ENCODE results near the gene CHD9.
"Not testable (repeated sequence)": the region's sequence is repeated elsewhere in the genome, so short reads cannot be mapped to it uniquely, and the experiment has no call there.

The CHD9 gene

DNA sequence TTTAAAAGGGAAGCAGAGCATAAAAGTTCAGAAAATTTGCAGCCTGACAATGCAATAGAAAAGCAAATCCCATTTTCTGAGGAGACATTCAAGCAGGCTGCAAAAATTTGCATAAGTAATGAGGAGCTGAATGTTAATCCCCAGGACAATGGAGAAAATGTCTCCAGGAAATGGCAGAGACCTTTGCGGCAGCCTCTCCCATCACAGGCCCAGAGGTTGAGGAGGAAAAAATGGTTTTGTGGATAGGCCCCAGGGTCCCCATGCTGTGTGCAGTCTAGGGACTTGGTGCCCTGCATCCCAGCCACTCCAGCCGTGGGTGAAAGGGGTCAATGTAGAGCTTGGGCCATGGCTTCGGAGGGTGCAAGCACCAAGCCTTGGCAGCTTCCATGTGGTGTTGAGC is 19.5 kb downstream of the CHD9 start:
- DNase-seq (ENCODE audit: low read depth) = not testable (repeated sequence)

DNA sequence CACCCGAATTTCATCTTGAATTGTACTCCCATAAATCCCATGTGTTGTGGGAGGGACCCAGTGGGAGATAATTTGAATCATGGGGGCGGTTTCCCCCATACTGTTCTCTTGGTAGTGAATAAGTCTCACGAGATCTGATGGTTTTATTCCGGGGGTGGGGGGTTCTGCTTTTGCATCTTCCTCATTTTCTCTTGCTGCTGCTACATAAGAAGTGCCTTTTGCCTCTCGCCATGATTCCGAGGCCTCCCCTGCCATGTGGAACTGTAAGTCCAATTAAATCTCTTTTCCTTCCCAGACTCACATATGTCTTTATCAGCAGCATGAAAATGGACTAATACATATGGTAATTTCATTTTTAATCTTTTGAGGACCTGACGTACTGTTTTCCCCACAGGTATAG is 20.7 kb downstream of the CHD9 start:
- DNase-seq (ENCODE audit: low read depth) = not testable (repeated sequence)

DNA sequence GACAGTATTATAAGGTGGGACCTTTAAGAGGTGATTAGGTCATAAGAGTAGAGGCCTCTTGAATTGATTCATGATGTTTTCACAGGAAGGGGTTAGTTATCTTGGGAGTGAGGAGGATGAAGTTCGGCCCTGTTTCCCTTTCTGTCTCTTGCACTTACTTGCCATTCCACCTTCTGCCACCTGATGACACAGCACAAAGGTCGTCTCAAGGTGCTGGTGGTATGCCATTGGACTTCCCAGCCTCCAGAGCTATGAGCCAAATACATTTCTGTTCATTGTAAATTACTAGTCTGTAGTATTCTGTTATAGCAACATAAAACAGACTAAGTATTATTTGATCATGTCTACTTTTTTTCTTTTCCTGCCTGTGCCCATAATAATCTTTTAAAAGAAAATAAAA is 23.5 kb downstream of the CHD9 start:
- DNase-seq (ENCODE audit: low read depth) = no peak

DNA sequence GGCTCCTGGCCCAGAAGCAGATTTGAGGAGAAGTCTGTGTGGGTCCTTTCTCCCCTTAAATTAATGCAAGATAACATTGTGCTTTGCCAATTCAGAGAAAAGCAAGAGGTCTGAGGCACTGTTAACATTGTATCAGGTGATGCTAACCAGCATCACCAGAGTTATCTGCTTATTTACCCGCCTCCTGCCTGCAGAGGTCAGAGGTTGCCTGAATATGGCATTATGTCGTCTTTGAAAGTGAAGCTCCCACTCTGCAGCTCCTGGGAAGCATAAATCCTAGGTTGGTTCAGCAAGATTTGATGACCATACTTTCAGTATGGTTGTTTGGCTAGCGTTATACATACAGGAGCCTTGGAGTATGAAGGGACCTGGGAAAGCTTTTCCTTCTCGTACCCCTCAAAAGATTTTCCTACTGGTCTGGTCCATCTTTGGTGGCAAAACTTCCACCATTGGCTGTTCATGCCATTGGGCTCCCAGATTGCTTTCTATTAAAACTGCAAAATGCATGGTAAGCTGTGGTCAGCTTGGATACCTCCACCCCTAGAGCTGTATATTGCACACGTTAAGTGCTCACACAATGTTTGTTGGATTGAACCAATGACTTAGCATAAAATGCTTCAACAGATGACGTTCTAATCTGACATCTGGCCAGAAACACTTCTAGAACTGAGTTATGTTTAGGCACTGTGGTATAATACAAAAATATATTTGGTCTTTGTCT is 24.1 kb downstream of the CHD9 start:
- DNase-seq (ENCODE audit: low read depth) = no peak

DNA sequence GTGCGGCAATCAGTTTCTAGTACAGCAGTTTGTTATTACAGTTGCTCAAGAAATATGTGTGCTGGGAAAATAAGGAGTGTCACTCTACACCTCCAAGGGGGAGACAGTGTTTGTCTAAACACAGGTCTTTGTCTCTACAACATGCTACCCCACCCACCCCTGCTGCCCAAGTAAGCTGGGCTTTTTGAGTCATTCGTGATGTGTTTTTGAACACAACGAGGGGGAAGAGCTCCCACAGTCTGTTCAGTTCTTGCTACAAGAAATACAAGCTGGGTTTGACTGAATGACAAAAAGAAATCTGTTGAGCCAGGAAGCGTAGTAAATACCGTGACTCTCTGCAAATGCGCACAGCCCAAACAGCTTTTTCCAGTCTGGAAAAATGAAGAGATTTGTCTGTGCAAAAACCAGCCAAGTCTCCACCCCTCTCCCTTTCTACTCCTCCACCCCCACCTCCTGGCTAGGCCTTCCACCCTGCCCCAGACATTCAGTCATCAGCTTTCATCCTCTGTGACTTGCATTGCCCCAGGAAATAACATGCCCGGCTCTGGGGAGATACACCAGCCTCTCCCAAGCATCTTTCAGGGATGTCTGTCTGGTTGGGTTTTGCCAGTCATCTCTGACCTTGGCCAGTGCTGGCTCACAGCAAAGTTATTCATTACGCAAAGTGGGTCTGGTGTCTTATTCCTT is 25.7 kb downstream of the CHD9 start:
- DNase-seq (ENCODE audit: low read depth) = no peak

DNA sequence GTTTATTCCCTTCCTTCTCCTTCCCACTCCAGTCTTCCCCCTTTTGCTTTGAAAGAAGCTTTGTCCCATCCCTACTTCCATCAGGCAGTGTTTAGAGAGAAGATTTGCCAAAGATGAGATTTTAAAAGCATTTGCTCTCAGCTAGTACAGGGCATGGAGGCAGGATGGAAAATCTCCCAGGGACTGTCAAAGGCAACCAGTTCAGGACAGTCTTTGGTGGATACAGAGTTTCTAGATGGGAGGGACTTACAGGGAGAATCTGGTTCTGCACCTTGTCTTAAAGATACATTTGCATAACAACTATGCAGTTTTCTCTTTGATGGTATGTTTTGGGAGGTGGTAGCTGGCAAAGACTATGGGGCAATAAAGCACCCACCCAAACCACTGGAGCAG is 26.2 kb downstream of the CHD9 start:
- no peak for DNase-seq (ENCODE audit: low read depth)

DNA sequence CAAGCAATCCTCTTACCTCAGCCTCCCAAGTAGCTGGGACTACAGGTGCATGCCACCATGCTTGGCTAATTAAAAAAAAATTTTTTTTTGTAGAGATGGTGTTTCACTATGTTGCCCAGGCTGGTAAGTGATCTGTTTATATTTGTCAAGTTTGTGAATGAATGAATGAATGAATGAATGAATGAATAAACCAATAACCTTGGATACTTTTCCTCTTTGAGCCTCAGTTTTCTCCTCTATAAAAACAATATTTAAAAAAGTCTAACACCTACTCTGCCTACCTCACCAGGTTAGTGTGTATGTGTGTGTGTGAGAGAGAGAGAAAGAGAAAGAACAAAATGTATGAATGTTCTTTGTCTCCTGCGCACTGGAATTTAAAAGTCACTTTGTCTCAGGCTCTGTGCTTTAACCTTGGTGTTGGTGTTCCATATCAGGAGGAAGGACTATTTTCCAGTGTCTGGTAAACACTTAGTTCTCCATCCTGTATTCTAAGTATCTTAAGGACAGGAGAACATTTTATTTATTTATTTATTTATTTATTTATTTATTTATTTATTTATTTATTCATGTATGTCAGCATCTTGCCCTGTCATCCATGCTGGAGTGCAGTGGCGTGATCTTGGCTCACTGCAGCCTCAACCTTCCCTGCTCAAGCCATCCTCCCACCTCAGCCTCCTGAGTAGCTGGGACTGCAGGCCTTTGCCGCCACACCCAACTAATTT is 27.1 kb downstream of the CHD9 start:
- DNase-seq (ENCODE audit: low read depth) = no peak

DNA sequence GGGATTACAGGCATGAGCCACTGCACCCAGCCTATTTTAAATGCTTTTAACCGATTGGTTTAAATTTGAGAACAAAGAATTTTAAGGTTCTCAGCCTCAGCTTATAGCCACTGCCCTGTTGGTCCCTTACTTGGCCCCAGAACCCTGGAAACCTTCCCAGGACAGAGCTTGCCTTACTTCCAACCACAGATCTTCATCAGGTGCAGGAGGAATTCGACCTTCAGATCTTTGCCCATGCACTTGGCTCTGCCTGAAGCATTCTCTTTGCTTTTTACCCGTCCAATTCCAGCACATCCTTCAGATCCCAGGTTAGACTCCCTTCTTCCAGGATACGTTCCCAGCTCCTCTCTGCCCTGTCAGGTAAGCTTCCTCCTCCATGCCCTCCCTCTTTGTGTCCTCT is 27.7 kb downstream of the CHD9 start:
- DNase-seq (ENCODE audit: low read depth) = no peak

DNA sequence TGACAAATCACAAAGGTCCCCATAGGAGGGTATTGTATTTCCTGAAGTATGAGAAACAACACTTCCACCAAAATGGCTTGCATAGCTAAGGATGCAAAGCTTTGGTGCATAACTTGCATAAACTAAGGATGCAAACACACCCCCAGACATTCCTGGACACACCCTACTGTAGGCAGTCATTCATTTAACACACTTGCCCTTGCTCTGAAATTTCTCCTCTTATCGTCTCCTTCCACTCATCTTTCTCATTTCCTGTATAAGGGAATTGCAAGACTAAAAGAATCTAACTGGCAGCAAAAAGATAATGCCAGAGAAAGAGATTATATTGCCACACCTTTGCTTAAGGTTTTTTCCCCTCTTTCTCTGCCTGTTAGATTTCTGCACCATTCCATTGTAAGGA is 28.3 kb downstream of the CHD9 start:
- no peak for DNase-seq (ENCODE audit: low read depth)

DNA sequence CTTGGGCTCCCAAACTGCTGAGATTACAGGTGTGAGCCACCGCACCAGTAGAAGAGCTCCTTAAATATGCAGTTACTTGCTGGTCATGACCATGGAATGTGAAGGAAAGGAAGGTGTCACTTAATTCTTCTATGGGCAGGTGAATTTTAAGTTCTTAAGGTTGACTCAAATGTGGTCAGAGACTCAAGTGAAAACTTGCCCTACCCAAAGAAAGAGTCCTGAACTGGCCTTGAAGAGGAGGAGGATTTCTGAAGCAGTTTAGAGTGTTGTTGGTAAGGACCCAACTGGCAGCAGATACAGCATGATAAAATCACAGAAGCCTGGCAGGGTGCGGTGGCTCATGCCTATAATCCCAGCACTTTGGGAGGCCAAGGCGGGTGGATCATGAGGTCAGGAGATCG is 29.4 kb downstream of the CHD9 start:
- no peak for DNase-seq (ENCODE audit: low read depth)

DNA sequence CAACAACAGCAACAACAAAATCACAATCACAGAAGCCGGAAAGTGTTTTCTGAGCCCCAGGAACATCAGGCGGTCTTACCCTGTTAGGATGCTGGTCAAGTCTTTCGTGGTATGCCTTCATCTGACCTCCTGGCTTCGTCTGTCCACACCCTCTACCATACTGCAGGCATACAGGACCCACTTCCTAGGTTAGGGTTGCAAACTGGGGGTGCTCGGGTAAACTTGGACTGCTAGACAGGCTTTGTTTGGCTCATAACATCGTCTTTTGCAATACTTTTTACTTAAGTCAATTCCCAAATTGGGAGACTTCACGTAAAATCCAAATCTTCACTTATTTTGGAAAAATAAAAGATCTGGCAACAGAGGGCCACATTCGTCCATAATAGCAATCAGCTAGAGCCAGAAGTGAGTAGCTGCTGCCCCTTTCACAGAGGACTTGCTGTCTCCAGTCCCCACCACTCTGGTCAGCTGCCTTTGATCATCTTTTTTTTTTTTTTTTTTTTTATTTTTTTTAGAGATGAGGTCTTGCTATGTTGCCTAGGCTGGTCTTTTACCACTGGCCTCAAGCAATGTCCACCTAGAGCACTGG is 30.0 kb downstream of the CHD9 start:
- no peak for DNase-seq (ENCODE audit: low read depth)

DNA sequence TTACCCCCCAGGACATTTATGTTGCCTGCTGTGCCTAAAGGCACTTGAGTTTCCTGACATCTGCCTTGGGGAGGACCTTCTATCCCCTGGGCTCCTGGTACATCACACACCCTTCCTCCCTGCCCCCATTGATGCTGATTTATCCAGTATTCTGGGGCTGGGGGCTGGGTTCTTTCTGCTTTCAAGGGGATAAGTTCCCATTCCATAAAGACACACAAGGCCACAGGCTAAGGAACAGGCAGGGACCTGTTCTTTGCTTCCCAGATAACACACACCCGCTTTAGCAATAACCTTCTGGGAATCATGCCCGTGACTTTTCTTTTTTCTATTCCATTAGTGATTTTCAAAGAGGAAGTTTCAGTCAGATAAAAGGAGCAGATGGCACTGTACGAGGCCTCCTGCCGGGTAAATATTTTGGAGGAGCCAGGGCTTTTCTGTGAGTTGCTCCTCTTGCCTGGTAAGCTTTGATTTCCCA is 30.6 kb downstream of the CHD9 start:
- no peak for DNase-seq (ENCODE audit: low read depth)

DNA sequence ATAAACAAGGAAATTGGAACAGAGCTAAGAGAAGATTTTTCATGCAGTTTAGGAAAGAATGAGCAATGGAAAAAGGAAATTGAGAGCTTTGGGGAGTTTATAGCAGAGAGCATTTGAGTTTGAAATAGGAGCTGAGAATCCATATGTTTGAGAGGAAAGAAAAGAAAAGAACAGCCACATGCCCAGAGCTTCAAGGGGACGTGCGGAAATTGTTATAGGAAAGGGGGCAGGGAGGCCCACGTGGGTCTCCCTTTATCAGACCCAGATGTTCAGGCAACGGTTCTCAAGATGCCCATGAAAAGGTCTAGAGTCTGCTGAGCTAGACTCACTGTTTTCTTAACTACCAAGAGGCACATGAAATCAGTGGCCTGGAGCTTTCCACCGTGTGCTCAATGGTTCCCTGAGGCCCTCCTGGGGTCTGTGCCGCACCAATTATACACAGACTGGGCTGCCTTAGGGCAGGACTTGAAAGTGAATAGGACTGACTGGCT is 31.2 kb downstream of the CHD9 start:
- no peak for DNase-seq (ENCODE audit: low read depth)

DNA sequence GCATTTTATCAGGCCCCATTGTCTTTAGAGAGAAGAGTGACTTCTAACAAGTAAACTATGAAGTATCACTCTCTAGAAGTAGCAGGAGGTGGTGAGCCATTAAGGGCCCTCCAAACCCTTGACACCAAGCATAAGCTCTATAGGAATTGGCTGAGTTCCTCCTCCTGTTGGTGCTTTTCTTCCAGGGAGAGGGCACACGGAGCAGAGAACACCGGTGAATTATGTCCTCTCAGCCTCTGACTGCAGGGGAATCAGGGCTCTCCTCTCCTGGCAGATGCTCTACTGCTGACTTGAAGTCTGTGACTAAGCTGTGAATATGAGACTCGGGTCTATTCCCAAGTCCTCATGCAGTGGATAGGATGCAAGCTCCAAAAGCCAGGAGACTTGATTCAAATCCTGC is 32.3 kb downstream of the CHD9 start:
- no peak for DNase-seq (ENCODE audit: low read depth)

DNA sequence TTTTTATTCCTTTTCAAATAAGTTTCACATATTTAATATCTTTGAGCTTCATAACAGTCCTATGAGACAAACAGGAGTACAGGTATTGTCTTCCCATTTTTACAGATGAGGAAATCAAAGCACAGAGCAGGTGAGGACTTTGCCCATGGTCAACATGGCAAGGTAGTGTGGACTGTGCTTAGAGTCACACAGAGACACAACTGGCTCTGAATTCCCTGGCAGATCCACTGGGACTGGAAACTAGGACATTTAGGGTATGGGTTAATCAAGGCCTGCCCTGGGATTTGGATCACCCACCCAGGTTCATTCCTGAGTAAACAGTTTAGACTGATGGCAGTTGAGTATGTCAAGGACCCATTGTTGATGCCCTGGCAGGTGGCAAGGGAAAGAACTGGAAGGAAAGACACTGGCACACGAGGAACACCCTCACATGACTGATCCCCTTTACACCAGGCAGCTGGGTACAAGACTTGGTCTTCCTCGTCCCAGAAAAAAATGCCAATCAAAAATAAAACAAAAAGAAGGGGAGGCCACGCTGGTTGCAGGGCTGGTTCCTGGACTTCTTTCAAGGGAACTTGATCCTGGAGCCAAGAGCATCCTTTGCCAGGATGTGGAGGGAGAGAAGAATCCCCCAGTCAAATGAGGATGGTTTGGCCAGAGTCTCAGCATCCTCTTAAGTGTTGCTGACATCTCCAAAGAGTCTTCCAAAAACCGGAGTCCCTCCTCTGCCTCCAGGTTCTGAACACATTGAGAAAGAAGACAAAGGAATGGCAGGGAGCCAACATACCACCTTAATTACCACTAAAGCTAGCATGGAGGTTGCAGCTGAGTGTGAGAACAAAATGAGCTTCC is 34.9 kb downstream of the CHD9 start:
- no peak for DNase-seq (ENCODE audit: low read depth)

DNA sequence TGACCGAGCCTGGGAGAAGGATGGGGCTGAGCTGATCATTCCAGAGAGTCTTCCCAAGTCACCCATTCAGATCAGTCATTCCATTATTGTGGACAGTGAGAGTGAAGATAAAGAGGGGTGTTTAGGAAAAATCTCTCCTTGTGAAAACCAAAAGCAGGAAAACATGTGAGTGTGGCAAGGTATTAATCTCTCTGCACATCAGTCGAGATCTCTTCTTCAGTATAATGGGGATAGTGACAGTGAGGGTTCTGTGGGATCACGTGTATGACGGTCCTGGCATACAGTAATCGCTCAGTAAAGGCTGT is 35.4 kb downstream of the CHD9 start:
- no peak for DNase-seq (ENCODE audit: low read depth)

DNA sequence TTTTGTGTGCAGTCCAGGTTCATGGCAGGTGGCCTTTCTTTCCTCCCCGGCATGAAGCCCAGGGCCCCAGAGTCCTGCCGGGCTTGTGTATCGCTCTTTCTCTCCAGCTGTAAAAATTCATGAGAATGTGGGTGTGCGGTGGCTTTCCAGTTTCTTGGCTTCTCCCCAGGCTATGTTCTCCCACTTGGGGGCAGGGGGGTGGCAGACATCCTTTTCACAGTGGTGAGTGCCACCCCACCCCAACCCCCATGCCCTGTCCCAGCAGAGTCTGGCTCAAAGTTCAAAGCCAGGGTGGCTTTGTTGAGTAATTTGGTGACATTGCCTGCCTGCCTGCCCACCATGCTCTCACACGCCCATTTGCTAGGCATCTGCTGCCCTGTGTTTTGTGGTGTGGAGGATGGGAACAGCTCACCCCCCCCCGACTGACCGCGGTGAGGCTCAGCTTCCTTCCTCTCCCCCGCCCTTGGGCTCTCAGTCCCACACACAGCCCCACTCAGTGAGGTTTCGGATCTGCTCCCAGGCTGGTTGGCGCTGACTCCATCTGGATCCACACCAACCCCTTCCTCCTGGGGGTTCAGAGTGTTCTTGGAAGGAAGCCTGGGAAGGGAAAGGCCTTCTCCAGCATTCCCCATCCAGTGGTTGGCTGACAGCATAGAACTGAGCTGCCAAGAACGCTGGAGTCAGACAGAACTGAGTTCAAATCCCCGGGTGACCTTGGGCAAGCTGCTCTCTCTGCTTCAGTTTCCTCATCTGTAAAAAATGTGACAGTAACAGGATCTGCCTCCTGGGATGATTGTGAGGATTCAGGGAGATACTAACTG is 36.0 kb downstream of the CHD9 start:
- peak; percentile 82 for DNase-seq (ENCODE audit: low read depth)

DNA sequence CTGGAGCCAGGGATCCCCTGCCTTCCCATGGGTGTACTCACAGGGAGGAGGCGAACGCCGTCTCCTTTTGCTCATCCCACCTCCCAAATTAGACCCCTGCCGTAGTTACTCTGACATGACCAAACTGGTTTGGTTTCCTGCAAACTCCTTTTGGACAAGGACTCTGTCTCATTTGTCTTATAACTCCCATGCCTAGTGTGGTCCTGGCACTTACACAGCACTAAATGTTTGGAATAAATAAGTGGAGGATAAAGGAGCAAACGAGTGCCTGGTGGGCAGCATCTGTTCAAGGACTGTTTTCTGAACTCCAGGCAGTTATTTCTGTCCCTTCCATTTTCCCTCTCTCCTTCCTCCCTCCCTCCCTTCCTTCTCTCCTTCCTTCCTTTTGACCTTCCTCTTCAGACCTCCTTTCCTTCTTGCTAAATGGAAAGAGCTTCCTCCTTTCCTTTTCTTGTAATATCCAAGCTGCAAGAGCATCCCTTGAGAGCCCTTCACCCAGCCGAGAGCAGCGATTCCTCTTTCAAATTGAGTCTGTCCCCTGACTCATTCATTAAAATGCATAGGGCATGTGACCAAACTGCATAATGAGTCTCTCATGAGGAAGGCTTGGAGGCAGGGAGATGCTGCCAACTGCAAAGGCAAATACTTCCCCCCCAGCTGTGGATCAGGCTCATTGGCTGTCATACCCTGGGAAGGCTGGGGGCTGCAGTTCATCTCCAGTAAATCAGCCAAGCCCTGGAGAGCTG is 36.8 kb downstream of the CHD9 start:
- no peak for DNase-seq (ENCODE audit: low read depth)

DNA sequence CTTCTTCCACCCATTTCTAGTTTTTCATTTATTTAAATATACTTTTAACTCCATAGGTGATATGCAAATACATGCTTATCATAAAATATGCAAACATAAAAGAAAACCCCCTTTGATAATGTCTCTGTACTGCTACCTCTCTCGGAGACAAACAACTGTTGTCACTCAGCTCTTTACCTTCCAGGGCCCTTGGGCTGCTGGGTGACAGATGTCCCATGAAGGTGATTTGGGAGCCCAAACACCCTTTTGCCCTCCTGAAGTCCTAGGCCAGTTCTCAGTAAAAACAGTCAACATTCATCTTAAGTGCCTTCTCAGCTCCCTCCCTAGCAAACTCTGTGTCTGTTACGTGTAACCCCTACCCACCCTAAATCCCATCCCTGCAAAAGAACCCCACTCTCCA is 37.5 kb downstream of the CHD9 start:
- DNase-seq (ENCODE audit: low read depth) = no peak

DNA sequence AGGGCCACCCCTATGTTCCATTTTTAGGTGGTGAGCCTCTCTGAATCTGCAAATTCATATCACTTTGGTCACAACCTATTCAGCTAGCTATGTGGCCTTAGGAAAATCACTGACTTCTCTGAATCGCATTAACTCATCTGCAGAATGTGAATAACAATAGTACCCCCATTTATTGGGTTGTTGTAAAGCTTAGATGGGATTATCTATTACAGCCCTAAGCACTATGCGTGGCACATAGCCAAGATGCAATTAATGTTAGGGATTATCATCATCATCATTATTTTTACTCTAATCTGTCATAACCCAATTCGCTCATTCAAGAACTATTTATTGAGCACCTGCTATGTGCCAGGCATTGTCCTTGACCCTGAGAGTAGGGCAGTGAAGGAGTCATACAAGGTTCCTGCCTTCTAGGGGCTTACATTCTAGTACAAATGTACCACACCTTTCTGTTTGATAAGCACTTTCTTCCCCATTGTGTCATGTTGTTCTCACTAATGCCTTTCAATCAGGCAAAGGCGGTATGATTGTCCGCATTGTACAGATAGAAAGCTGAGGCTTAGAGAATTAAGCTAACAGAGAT is 38.5 kb downstream of the CHD9 start:
- DNase-seq (ENCODE audit: low read depth) = no peak

Data from CMK (cell line).